ENCODE data around the gene OBP2B. TPM values are rescaled to one million over a fixed set of nuclear protein-coding genes. Genes with fewer than 3 reads are reported as not detected.

The OBP2B gene
- polyA plus RNA-seq, 1 donor = not detected

Other genes starting within 250 kb of the OBP2B start
- gene GFI1B, start 230.6 kb downstream of the OBP2B start, polyA plus RNA-seq = 6.2 TPM
- gene GTF3C5, start 178.3 kb downstream of the OBP2B start, polyA plus RNA-seq = 54.8 TPM
- gene CEL, start 147.3 kb downstream of the OBP2B start, polyA plus RNA-seq = 268 TPM
- gene RALGDS, start 88.0 kb downstream of the OBP2B start, polyA plus RNA-seq = 43.8 TPM
- 8.7 TPM for gene GBGT1, start 45.3 kb downstream of the OBP2B start, polyA plus RNA-seq
- gene ABO, start 66.0 kb upstream of the OBP2B start, polyA plus RNA-seq = 19.6 TPM
- 41.8 TPM for gene SURF6, start 126.9 kb upstream of the OBP2B start, polyA plus RNA-seq
- 20.2 TPM for gene MED22, start 138.9 kb upstream of the OBP2B start, polyA plus RNA-seq
- gene RPL7A, start 139.0 kb upstream of the OBP2B start, polyA plus RNA-seq = 2,688 TPM
- 32.5 TPM for gene SURF1, start 147.2 kb upstream of the OBP2B start, polyA plus RNA-seq
- 16.3 TPM for gene SURF2, start 147.3 kb upstream of the OBP2B start, polyA plus RNA-seq
- gene SURF4, start 166.8 kb upstream of the OBP2B start, polyA plus RNA-seq = 232 TPM
- gene STKLD1, start 167.1 kb upstream of the OBP2B start, polyA plus RNA-seq = 2.4 TPM
- gene REXO4, start 208.8 kb upstream of the OBP2B start, polyA plus RNA-seq = 23.6 TPM
- 10.4 TPM for gene ADAMTS13, start 213.1 kb upstream of the OBP2B start, polyA plus RNA-seq